Stimulated activated CD4-positive, alpha-beta T cell treated with anti-CD3 and anti-CD28 coated beads, Interleukin-15, amount 100 ng/mL, for 48 hours (primary cell): ENCODE results near the gene MPC1.
A peak's percentile ranks its signal among the peaks of the same experiment; 100 is the strongest.
"Not testable (repeated sequence)": the region's sequence is repeated elsewhere in the genome, so short reads cannot be mapped to it uniquely, and the experiment has no call there.

Source experiments
- DNase-seq, 2 donors: peaks; one replicate each; pipeline ENCODE4 v3.0.0-alpha.2; 2020; ENCODE audit warnings: low read depth in 2 of 2

Gene MPC1

GRCh38 chr6:166345672-166346071 lies 37.1 kb downstream of the MPC1 start:
- DNase-seq, result not testable (repeated sequence)

GRCh38 chr6:166344921-166345320 lies 37.8 kb downstream of the MPC1 start:
- DNase-seq, result not testable (repeated sequence)

GRCh38 chr6:166344240-166344639 lies 38.5 kb downstream of the MPC1 start:
- DNase-seq, result no peak

DNA sequence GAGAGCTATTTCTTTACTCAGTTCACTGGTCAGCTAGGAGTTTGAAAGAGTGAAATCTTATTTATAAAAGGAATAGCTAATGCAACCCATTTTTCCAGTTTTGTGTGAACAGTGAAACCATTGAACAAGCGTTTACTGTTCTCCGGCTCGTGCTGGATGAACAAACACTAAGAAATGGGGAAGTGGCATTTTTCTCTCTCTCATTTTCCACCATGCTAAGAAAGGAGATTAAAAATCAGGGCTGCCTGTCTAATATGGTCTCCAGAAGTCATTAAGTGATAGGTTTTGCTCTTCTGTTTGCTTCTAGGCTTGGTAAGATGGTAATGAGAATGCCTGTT lies 39.6 kb downstream of the MPC1 start:
- no peak for DNase-seq

DNA sequence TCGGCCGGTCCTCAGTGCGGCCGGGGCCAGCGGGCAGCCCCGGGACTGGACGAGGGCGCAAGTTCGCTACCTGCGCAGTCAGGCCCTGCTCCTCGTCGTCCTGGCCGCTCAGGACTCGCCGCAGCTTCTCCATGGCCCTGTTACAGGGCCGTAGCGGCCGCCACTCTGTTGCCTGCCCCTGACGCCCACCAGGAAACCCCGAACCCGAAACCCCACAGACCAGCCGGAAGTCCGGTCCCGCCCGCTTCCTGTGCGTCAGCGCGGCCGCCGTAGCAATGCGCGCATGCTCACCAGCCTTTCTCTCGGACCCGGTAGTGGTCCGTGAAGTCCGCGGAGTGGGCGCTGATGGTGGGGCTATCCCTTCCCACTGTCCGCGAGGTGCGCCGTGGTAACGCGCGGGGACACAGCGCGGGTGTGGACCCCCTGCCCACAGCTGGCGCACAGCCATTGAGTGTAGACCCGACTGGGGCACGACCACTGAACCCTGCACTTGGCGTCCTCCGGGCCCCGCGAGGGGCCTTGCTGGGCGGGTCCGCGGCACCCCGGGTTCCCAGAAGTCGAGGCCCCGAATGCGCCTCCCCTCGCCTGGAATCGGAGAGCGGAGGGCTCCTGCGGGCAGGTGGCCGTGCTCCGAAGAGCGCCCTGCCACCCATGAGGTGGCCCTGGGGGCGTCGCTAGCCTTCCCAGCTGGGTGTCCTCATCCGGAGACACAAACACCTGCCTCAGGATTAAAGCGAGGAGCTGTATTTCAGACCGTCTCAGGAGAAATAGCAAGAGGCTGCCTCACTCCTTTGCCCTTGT lies 40.2 kb downstream of the MPC1 start, which contains the start of gene SFT2D1:
Gene SFT2D1 (minus strand): TSS at position 197 of the 801 bp plus-strand sequence. CDS start 64 bp downstream, at position 133.
- peak; percentile 63 to 68 for DNase-seq

- DNase-seq, result no peak
These were observed 40.8 kb downstream of the MPC1 start for GRCh38 chr6:166341977-166342348.

DNA sequence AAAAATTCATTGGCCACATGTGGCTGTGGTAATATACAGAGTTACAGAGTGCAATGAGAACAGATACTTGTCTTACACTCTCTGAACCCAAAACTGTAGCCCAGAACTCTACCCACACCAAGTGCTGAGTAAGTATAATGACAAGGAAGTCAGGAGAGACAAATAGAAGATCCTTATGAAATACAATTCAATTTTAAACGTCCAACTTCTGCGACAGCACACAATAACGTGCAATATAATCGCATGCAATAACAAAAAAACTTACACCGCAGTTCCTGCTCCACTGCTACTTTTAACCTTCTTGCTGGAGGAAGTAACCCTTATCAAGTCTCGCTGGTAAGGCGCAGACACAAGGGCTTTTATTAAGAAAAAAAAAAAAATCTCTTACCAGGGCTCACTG lies 41.3 kb downstream of the MPC1 start:
- DNase-seq, result no peak

GRCh38 chr6:166338854-166339253 lies 43.9 kb downstream of the MPC1 start:
- DNase-seq, result no peak

GRCh38 chr6:166336847-166337246 lies 45.9 kb downstream of the MPC1 start:
- no peak for DNase-seq

DNA sequence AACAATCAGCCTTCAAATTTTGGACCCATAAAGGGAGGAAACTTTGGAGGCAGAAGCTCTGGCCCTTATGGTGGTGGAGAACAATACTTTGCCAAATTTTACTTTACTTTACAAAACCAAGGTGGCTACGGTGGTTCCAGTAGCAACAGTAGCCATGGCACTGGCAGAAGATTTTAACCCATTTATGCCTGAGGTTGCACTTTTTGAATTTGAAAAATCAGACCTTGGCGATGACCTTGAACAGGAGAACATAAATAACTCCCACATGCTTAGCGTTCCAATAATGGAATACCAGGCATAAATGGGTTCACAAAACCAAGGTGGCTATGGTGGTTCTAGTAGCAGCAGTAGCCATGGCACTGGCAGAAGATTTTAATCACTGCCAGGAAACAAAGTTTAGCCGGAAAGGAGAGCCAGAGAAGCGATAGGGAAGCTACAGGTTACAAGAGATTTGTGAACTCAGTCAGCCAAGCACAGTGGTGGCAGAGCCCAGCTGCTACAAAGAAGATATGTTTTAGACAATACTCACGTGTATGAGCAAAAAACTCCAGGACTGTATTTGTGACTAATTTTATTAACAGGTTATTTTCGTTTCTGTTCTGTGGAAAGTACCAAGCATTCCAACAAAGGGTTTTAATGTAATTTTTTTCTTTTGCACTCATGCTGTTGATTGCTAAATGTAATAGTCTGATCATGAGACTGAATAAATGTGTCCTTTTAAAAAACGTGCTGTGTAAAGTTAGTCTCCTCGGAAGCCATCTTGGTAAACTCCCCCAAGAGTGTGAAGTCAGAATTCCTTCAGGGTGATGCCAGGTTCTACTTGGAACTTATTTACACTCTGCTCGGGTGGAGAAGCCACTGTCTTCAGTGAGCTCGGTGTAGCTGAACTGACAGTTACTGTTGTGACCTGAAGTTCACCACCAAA lies 47.1 kb downstream of the MPC1 start:
- no peak for DNase-seq

DNA sequence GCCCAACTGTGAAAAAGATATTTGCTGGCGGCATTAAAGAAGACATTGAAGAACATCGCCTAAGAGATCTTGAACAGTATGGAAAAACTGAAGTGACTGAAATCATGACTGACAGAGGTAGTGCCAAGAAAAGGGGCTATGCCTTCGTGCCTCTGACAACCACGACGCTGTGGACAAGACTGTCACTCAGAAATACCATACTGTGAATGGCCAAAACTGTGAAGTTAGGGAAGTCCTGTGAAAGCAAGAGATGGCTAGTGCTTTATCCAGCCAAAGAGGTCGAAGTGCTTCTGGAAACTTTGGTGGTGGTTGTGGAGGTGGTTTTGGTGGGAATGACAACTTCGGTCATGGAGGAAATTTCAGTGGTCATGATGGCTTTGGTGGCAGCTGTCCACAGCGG lies 47.9 kb downstream of the MPC1 start:
- DNase-seq, result no peak

DNA sequence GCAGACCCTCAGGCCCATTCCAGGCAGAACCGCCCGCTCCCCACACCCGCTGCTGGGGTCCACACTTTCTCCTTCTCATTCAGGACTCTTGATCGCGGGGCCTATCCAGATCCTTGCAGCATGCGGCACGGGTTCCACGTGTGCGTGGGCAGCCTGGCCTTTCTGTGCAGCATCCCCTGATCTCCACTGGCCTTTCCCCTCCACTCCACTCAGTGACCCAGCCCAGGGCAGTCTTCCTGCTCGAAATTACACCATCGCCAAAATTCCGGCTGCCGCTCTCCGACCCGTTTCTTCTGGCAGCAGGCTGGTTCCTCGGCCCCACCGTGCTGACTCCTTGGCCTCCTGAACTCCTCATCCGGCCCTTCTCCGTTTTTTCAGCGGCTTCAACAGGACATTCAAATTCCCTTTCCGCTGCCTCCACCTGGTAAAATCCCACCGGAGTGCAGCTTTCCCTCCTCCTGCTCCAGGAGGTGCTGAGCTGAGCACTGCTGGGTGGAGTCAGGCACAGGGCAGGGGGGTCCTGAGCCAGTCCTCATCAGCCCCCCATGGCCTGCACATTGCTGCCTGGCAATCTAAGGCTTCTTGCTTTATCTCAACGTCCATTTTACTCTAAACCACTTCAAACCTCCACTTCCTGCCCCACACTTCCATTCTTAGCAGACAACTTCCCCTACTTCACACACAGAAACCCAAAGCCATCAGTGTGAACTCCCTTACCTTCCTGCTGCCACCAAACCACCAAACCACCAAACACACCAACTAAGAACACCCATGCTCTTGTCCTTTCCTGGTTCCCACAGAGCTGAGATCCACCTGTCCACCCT lies 49.4 kb downstream of the MPC1 start:
- peak in 1 of 2 donors; percentile 13 for DNase-seq

DNA sequence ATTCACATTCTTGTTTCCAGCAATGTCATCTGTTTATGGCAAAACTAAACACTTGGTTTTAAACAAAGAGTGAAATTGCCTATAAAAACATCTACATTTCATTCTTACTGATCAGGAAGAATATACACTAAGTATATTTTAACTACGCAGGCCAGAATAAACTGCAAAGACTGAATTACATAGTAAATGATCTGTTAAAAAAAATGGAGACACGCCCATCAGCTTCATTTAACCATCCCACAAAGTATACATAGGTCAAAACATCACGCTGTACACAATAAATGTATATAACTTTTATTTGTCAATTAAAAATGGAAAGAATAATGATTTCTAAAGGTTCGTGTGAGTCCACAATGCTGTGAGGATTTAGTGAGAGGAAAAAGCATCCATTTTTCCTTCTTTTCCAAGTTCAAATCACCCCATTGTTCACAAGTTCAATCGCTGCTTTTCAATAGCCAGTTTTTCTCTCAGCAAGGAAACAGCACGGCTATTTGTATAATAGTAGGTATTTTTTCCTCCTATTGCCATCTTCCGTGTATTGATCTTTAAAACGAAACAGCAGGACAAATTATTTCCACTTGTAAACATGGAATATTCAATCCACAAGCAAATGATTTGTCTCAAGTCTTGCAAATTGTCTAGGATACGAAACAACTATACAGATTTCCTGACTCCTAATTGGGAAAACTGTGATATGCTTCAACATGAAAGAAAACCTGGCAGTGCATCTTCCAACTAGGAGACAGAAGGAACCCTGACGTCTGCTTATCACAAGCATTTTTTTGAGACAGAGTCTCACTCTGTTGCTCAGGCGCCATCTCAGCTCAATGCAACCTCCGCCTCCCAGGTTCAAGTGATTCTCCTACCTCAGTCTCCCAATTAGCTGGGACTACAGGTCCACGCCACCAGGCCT lies 51.0 kb downstream of the MPC1 start:
- DNase-seq, result no peak

- DNase-seq, result no peak
These were observed 52.1 kb downstream of the MPC1 start for GRCh38 chr6:166330612-166331011.

DNA sequence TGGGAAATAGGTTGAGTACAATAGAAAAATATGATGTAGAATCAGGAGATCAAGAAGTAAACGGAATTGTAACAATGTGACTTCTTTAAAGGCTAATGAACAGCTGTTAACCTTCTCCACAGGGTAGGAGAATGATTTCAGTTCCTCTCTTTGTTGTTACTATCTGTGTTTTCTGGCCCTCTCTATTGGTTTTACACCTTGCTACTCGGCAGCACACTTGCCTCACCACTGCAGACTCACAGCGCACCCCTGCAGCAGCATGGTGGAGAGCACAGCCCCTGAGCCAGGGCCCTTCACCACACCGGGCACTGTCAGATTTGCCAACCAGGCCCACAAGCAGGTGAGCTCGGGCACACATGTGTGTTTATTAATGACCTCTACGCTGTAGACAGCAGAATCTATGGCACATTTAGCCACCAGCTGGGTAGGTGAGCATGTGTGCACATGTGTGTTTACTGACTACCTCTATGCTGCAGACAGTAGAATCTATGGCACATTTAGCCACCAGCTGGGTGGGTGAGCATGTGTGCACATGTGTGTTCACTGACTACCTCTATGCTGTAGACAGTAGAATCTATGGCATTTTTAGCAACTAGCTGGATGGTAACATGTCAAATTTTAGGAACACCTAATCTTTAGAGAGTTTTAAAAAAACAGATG lies 57.2 kb downstream of the MPC1 start:
- DNase-seq, result no peak

GRCh38 chr6:166323395-166323794 lies 59.3 kb downstream of the MPC1 start:
- DNase-seq, result no peak

DNA sequence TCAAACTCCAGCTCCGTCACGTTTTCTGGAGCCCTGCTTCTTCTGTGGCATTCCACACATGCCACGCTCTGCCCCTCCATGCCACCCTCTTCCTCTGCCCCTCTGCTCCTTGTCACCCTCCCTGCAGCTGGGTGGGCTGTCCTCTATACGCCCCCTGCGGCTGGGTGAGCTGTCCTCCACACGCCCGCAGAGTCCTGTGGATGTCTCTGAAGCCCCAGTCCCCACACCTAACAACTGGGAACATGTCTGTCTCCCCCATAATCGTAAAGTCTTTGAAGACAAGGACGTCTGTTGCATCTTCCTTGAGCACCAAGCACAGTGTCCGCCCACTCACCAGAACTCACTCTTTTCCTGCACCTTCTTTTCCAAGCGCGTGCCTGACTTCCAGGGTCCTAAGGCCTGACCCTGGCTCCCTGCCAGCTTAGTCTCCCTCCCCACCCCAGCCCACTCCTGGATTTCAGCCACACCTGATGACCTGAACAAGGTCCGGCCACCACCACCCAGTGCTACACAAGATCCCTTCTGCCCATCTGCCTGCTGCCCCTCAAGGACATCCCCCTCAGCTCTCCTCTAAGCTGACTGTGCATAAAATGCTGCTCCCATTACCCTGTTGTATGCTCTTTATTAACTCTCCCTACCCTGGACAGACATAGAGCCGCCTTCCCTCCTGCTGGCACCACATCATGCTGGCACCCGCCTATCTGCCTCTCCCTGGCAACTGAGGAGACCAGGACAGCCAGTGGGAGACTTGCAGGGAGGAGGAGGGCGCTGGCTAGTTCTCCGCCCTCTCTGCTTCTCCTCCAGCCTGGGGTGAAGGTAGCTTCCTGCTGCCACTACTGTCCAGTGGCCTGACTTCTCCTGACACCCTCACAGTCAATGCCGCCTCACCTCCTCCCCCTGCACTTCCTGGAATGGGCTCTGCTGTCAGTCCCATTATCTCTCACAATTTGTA lies 63.8 kb downstream of the MPC1 start:
- DNase-seq, result no peak

DNA sequence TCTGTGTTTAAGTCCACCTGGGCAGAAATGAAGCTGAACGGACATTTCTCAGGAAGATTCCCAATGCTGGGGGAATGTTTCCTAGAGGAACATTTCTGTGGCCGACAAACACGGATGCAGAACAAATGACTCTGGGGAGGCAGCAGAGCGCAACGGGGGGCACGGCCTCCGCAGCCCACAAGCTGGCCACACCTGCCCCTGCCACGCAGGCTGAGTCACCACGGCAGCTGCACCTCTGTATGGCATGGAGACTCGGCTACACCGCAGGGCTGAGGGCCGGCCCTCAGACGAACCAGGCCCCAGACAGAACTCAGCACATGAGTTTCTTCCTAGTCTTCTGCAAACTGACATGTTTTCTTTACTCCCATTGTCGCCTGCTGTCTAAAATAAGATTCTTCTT lies 64.5 kb downstream of the MPC1 start:
- no peak for DNase-seq
